Esophagus muscularis mucosa (tissue), 4 donors: ENCODE results near the gene CCM2.

Experiments
- CTCF ChIP-seq, 3 experiments: fragments of 200-600 bp in 2 of 3; fragments of 450-650 bp in 1 of 3; sonication (generic) in 2 of 3; IDR thresholded peaks; one replicate each; pipeline ENCODE4 v1.5.1; 2017 to 2019; ENCODE audit warnings: antibody characterized with exemption in 3 of 3, mild to moderate bottlenecking in 2 of 3, moderate library complexity in 1 of 3
- EP300 ChIP-seq: sonication (generic); formaldehyde crosslinking; IDR thresholded peaks from one replicate; pipeline ENCODE4 v1.6.1; 2017; ENCODE audit warnings: antibody characterized with exemption
- POLR2A ChIP-seq: fragments of 450-650 bp; IDR thresholded peaks from one replicate; pipeline ENCODE4 v1.6.1; 2017; ENCODE audit warnings: antibody characterized with exemption, moderate library complexity, mild to moderate bottlenecking, low read depth
- POLR2AphosphoS5 ChIP-seq, 2 donors: sonication (generic); formaldehyde crosslinking; IDR thresholded peaks; one replicate each; pipeline ENCODE4 v1.6.1; 2017; ENCODE audit warnings: antibody characterized with exemption in 2 of 2

DNA sequence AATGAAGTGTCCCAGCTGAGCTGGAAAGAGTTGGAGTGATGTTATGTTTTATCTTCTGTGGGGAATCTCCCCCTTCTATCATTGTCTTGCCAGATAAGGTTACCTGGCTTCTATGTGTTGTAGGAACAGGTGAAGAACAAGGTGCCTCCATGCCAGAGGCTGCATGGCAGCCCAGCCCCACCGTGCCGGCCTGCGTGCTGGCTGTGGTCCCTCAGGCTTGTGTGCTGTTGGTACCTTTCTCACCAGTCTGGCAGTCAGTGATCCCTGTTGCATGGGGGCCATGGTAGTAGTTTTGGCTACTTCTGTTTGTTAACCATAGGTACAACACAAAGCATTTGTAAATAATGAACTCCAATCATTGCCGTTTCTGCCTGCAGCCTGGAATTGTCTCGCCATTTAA lies 37.9 kb downstream of the CCM2 start:
- no peak for TF ChIP-seq POLR2AphosphoS5 (IDR thresholded peaks at IDR 0.05)
- TF ChIP-seq CTCF (IDR thresholded peaks at IDR 0.05): no peak
- no peak for TF ChIP-seq POLR2A
- no peak for TF ChIP-seq EP300
